H1 (cell line): ENCODE measurements around the gene SLC15A3. TPM values are rescaled to one million over a fixed set of nuclear protein-coding genes. Genes with fewer than 3 reads are reported as not detected.

Experiments
- CTCF ChIA-PET: fragments of 300-600 bp; sonication (Branson Sonifier 250); formaldehyde crosslinking; loops from one replicate; lab custom pipeline; 2021; ENCODE audit not compliant: partially characterized antibody; lab: Charles Lee
- POLR2A ChIA-PET: fragments of 300-600 bp; sonication (Branson Sonifier 250); formaldehyde crosslinking; loops from one replicate; lab custom pipeline; 2021; ENCODE audit warnings: inconsistent platforms; ENCODE audit not compliant: partially characterized antibody; lab: Charles Lee
- DNase-seq, 2 experiments: peaks; one replicate each; pipeline versions ENCODE4 v3.0.0 to v3.0.0-alpha.2; 2010 to 2022; ENCODE audit warnings: low spot score in 2 of 2, low read depth in 1 of 2, mixed read lengths in 1 of 2
- FAIRE-seq: peaks from 2 replicates; lab custom pipeline; 2011; peaks lifted over from hg19 to GRCh38; lab: Jason Lieb, UNC
- H2AFZ ChIP-seq: 2 replicates; pipeline ENCODE4 v1.8.1; 2012; ENCODE audit warnings: low read length, inconsistent platforms
- H2AK5ac ChIP-seq: 2 replicates; pipeline ENCODE4 v1.6.1; 2013; ENCODE audit warnings: low read depth, low read length
- H2BK120ac ChIP-seq: replicated peaks from 2 replicates; pipeline ENCODE3; 2013; ENCODE audit warnings: low read depth, low read length, inconsistent platforms
- H2BK12ac ChIP-seq: 2 replicates; pipeline ENCODE4 v1.6.1; 2013; ENCODE audit warnings: low read depth, low read length
- H2BK15ac ChIP-seq: 2 replicates; pipeline ENCODE4 v1.6.1; 2013; ENCODE audit warnings: low read length
- H2BK20ac ChIP-seq: 2 replicates; pipeline ENCODE4 v1.6.1; 2013; ENCODE audit warnings: low read length
- H2BK5ac ChIP-seq: 2 replicates; pipeline ENCODE4 v1.6.1; 2013; ENCODE audit warnings: low read depth, low read length
- H3K14ac ChIP-seq: 2 replicates; pipeline ENCODE4 v1.6.1; 2013; ENCODE audit warnings: inconsistent platforms; ENCODE audit not compliant: insufficient read length
- H3K18ac ChIP-seq: 2 replicates; pipeline ENCODE4 v1.6.1; 2013; ENCODE audit warnings: low read length; ENCODE audit errors: extremely low read depth
- H3K23ac ChIP-seq: 2 replicates; pipeline ENCODE4 v1.6.1; 2013; ENCODE audit warnings: inconsistent platforms; ENCODE audit not compliant: insufficient read length
- H3K23me2 ChIP-seq: 2 replicates; pipeline ENCODE4 v1.6.1; 2013; ENCODE audit warnings: low read depth, low read length
- H3K27ac ChIP-seq: 2 replicates; pipeline ENCODE4 v1.6.1; 2011; ENCODE audit warnings: low read depth, low read length, inconsistent platforms
- H3K27me3 ChIP-seq, 4 experiments: replicated peaks in 1 of 4; 1 replicate in 1 of 4; 2 replicates in 3 of 4; pipeline versions ENCODE4 v1.6.1 to v1.8.1; 2011 to 2013; ENCODE audit warnings: low read length in 3 of 4, mild to moderate bottlenecking in 3 of 4, inconsistent platforms in 2 of 4, mixed read lengths in 2 of 4, moderate library complexity in 1 of 4; ENCODE audit not compliant: control insufficient read depth in 3 of 4, insufficient read depth in 3 of 4; ENCODE audit errors: extremely low read depth in 1 of 4
- H3K36me3 ChIP-seq, 4 experiments: 2 replicates each; pipeline versions ENCODE4 v1.6.1 to v1.8.1; 2011 to 2013; ENCODE audit warnings: mild to moderate bottlenecking in 4 of 4, low read length in 3 of 4, moderate library complexity in 2 of 4, control low read depth in 1 of 4, inconsistent platforms in 1 of 4; ENCODE audit not compliant: insufficient read depth in 4 of 4, control insufficient read depth in 2 of 4
- H3K4ac ChIP-seq: replicated peaks from 2 replicates; pipeline ENCODE3; 2013; ENCODE audit warnings: low read length, low read depth, mixed read lengths, inconsistent platforms; ENCODE audit not compliant: insufficient read length
- H3K4me1 ChIP-seq, 4 experiments: replicated peaks in 1 of 4; 1 replicate in 1 of 4; 2 replicates in 3 of 4; pipeline versions ENCODE4 v1.6.1 to v1.8.1; 2011 to 2013; ENCODE audit warnings: low read length in 3 of 4, inconsistent platforms in 2 of 4, mixed read lengths in 1 of 4; ENCODE audit not compliant: insufficient read depth in 4 of 4, control insufficient read depth in 3 of 4
- H3K4me2 ChIP-seq, 2 experiments: 2 replicates each; pipeline versions ENCODE4 v1.6.1 to v1.8.1; 2011 to 2013; ENCODE audit warnings: low read depth in 2 of 2, low read length in 2 of 2, control low read depth in 1 of 2, inconsistent platforms in 1 of 2, mild to moderate bottlenecking in 1 of 2; ENCODE audit not compliant: insufficient read depth in 1 of 2
- H3K4me3 ChIP-seq, 4 experiments: fragments of 200-600, 300-600 bp in 1 of 4; sonication (generic), shearing (Covaris generic), sonication (Bioruptor Twin) in 1 of 4; 2 replicates each; pipeline versions ENCODE4 v1.5.1 to v1.8.1; 2011 to 2016; ENCODE audit warnings: low read length in 4 of 4, low read depth in 3 of 4, control low read depth in 2 of 4, inconsistent platforms in 2 of 4, mild to moderate bottlenecking in 2 of 4, mixed read lengths in 1 of 4, moderate library complexity in 1 of 4; ENCODE audit not compliant: insufficient read depth in 2 of 4; ENCODE audit errors: extremely low read depth in 1 of 4
- H3K56ac ChIP-seq: replicated peaks from 2 replicates; pipeline ENCODE3; 2013; ENCODE audit warnings: low read depth, mild to moderate bottlenecking, mixed read lengths, low read length, inconsistent platforms; ENCODE audit not compliant: insufficient read length
- H3K79me1 ChIP-seq: 2 replicates; pipeline ENCODE4 v1.6.1; 2013; ENCODE audit warnings: low read depth, low read length, control low read depth
- H3K79me2 ChIP-seq, 2 experiments: 2 replicates each; pipeline versions ENCODE4 v1.6.1 to v1.8.1; 2012 to 2013; ENCODE audit warnings: low read length in 2 of 2, mild to moderate bottlenecking in 2 of 2, inconsistent platforms in 1 of 2; ENCODE audit not compliant: insufficient read depth in 2 of 2, control insufficient read depth in 1 of 2
- H3K9ac ChIP-seq, 4 experiments: replicated peaks in 1 of 4; 1 replicate in 1 of 4; 2 replicates in 3 of 4; pipeline versions ENCODE4 v1.6.1 to v1.8.1; 2011 to 2013; ENCODE audit warnings: low read depth in 3 of 4, low read length in 3 of 4, control low read depth in 2 of 4, mild to moderate bottlenecking in 2 of 4, moderate library complexity in 2 of 4, inconsistent platforms in 1 of 4; ENCODE audit errors: extremely low read depth in 1 of 4
- H3K9me3 ChIP-seq, 2 experiments: 2 replicates each; pipeline versions ENCODE4 v1.6.1 to v1.8.1; 2012 to 2013; ENCODE audit warnings: mild to moderate bottlenecking in 2 of 2, moderate library complexity in 2 of 2, control low read depth in 1 of 2, inconsistent platforms in 1 of 2, low read depth in 1 of 2, low read length in 1 of 2, mixed read lengths in 1 of 2; ENCODE audit not compliant: insufficient read depth in 2 of 2
- H4K20me1 ChIP-seq, 2 experiments: replicated peaks in 1 of 2; 2 replicates each; pipeline versions ENCODE3 to v1.8.1; 2011 to 2013; ENCODE audit warnings: inconsistent platforms in 2 of 2, low read length in 2 of 2, mild to moderate bottlenecking in 1 of 2; ENCODE audit not compliant: insufficient read depth in 2 of 2, control insufficient read depth in 1 of 2
- H4K5ac ChIP-seq: 2 replicates; pipeline ENCODE4 v1.6.1; 2013; ENCODE audit warnings: low read length, low read depth, mixed read lengths, inconsistent platforms; ENCODE audit not compliant: insufficient read length
- H4K8ac ChIP-seq: 2 replicates; pipeline ENCODE4 v1.8.0; 2013; ENCODE audit warnings: mild to moderate bottlenecking, moderate library complexity, low read length, inconsistent platforms; ENCODE audit not compliant: insufficient read depth; ENCODE audit errors: extremely low read depth
- H4K91ac ChIP-seq: replicated peaks from 2 replicates; pipeline ENCODE3; 2013; ENCODE audit warnings: low read length, mixed read lengths, inconsistent platforms; ENCODE audit not compliant: insufficient read length
- CHD1 ChIP-seq: IDR thresholded peaks from 2 replicates; pipeline ENCODE4 v1.6.1; 2012; ENCODE audit warnings: low read depth, low read length, improper control_type of control experiment
- JUND ChIP-seq: IDR thresholded peaks from 2 replicates; pipeline ENCODE4 v1.6.1; 2011; ENCODE audit warnings: mild to moderate bottlenecking, improper control_type of control experiment, low read length
- SIX5 ChIP-seq: IDR thresholded peaks from 2 replicates; pipeline ENCODE4 v1.6.1; 2011; ENCODE audit warnings: mild to moderate bottlenecking, low read depth, low read length
- WGBS, 2 experiments: shearing (Covaris generic) in 1 of 2; methylation state at CpG; one replicate each; pipeline versions ENCODE4 v1.1.6 to v1.1.7; 2013 to 2015; ENCODE audit warnings: low lambda C conversion rate in 2 of 2, mixed read lengths in 2 of 2, inconsistent platforms in 1 of 2, low coverage in 1 of 2, missing lambda C conversion rate in 1 of 2; ENCODE audit not compliant: insufficient replicate concordance in 2 of 2, insufficient coverage in 1 of 2, insufficient read length in 1 of 2; ENCODE audit errors: extremely low coverage in 1 of 2, missing lambda C conversion rate in 1 of 2; 5-methylcytosine and 5-hydroxymethylcytosine counted together
- polyA plus RNA-seq, 7 experiments: library from polyadenylated mRNA; depleted of rRNA in 3 of 7; stranded (reverse) in 5 of 7; unstranded in 2 of 7; fragments of >200 nt in 5 of 7; fragments of 200-250 nt in 2 of 7; gene quantifications; 1 replicate in 5 of 7; 2 replicates in 1 of 7; 4 replicates in 1 of 7; pipeline versions ENCODE4 v1.2.1 to v1.2.3, GENCODE V29; 2011 to 2013; ENCODE audit warnings: missing spikeins in 2 of 7, mixed read lengths in 2 of 7
- total RNA-seq: library from RNA; stranded (reverse); fragmentation: NEBNext Ultra II Directional; extraction: Animal tissue kit (Norgen Biotek cat#: 25700); gene quantifications from 2 replicates; pipeline ENCODE4 v1.2.1, GENCODE V29; 2021

SLC15A3 gene
- total and polyA plus RNA-seq, 2 of the 8 experiments (the other 6 are each of a cell fraction or from before 2014, with no cell fraction given): 25.8 to 31.0 TPM

DNA sequence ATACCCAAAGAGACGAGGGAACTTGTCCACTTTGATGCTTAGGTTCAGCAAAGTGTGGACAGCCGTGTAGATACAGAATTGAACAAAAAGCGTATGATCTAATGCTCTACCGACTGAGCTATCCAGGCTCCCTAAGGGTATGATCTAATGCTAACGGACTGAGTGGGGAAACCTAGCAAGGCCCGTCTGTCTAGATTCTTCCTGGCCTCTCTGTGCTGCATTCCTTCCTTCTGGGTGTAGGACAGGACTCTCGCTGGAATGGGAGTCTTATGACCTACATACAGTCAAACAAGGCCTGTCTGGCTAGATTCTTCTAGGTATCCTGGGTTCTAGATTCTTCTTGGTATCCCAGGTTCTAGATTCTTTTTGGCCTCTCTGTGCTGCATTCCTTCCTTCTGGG is 8.4 kb upstream of the SLC15A3 start:
- ChIA-PET CTCF (no interaction called here), POLR2A (interaction anchor here (1.0 to 1.4 kb wide), 2 partner anchors 24 to 47 kb away, joined by 3 read pairs; partner anchors contain the start of gene TMEM109)
- H3K79me1 ChIP-seq: no peaks in the 10 kb centered on the region
- no peak overlapping the region for H2BK20ac ChIP-seq
- H4K91ac ChIP-seq: no peak overlapping the region
- no peak overlapping the region for H3K4me2 ChIP-seq
- H3K36me3 ChIP-seq: no peaks in the 10 kb centered on the region
- no peak for DNase-seq
- no peak overlapping the region for H3K14ac ChIP-seq
- no peak overlapping the region for H2BK120ac ChIP-seq
- no peak overlapping the region for H3K9ac ChIP-seq
- H3K23me2 ChIP-seq: no peaks in the 10 kb centered on the region
- H4K5ac ChIP-seq: no peak overlapping the region
- FAIRE-seq: no peak
- no peaks in the 10 kb centered on the region for H4K20me1 ChIP-seq
- H3K79me2 ChIP-seq: no peaks in the 10 kb centered on the region
- H4K8ac ChIP-seq: no peak overlapping the region
- H2BK15ac ChIP-seq: no peak overlapping the region
- no peaks in the 10 kb centered on the region for H3K27me3 ChIP-seq
- H2AK5ac ChIP-seq: no peak overlapping the region
- 78% methylated on average over 7 of the region's 7 CpGs; no CpG with 5 or more reads in 1 of the 2 experiments for WGBS, 2 experiments
- H3K9me3 ChIP-seq: no peaks in the 10 kb centered on the region
- no peak overlapping the region for H2BK5ac ChIP-seq
- no peak overlapping the region for H3K18ac ChIP-seq
- no peak overlapping the region for H3K4ac ChIP-seq
- H3K4me1 ChIP-seq: no peaks in the 10 kb centered on the region
- no peak overlapping the region for H3K23ac ChIP-seq
- no peak overlapping the region for H2AFZ ChIP-seq
- H3K27ac ChIP-seq: no peak overlapping the region
- H2BK12ac ChIP-seq: no peak overlapping the region
- TF ChIP-seq SIX5 (no peak), JUND (no peak), CHD1 (no peak)
- no peak overlapping the region for H3K4me3 ChIP-seq
- H3K56ac ChIP-seq: no peak overlapping the region
